Omental fat pad (tissue), 4 donors: ENCODE data around the gene DUSP8. TPM values are rescaled to one million over a fixed set of nuclear protein-coding genes. Genes with fewer than 3 reads are reported as not detected.

Experiments
- ATAC-seq: fragments of 150-250 bp; one replicate; pipeline ENCODE4 v1.9.1; 2016; ENCODE audit warnings: mild to moderate bottlenecking, moderate library complexity; ENCODE audit not compliant: low FRiP score
- DNase-seq: peaks from one replicate; pipeline ENCODE4 v3.0.0-alpha.2; 2019; ENCODE audit warnings: low spot score
- CTCF ChIP-seq, 3 donors: fragments of 450-650 bp; IDR thresholded peaks; one replicate each; pipeline ENCODE4 v1.5.1; 2016 to 2017; ENCODE audit warnings: antibody characterized with exemption in 3 of 3, mild to moderate bottlenecking in 3 of 3, moderate library complexity in 2 of 3
- total RNA-seq, 4 donors: library from RNA; depleted of rRNA; stranded (reverse); fragments of >200 nt; gene quantifications; one replicate each; pipeline ENCODE4 v1.1.0, GENCODE V29; 2016

DUSP8 gene
- total RNA-seq, 4 donors from 2014 or later, result 0.47 to 5.6 (median 4.0) TPM

- no peak for DNase-seq
- no peak for TF ChIP-seq CTCF (IDR thresholded peaks at IDR 0.05)
- no peak for ATAC-seq
Measured at GRCh38 chr11:1553808-1554594, 18.1 kb downstream of the DUSP8 start.

GRCh38 chr11:1549338-1550330 lies 22.4 kb downstream of the DUSP8 start:
- DNase-seq (no peak), ATAC-seq (no peak)
- no peak for TF ChIP-seq CTCF (IDR thresholded peaks at IDR 0.05)

DNA sequence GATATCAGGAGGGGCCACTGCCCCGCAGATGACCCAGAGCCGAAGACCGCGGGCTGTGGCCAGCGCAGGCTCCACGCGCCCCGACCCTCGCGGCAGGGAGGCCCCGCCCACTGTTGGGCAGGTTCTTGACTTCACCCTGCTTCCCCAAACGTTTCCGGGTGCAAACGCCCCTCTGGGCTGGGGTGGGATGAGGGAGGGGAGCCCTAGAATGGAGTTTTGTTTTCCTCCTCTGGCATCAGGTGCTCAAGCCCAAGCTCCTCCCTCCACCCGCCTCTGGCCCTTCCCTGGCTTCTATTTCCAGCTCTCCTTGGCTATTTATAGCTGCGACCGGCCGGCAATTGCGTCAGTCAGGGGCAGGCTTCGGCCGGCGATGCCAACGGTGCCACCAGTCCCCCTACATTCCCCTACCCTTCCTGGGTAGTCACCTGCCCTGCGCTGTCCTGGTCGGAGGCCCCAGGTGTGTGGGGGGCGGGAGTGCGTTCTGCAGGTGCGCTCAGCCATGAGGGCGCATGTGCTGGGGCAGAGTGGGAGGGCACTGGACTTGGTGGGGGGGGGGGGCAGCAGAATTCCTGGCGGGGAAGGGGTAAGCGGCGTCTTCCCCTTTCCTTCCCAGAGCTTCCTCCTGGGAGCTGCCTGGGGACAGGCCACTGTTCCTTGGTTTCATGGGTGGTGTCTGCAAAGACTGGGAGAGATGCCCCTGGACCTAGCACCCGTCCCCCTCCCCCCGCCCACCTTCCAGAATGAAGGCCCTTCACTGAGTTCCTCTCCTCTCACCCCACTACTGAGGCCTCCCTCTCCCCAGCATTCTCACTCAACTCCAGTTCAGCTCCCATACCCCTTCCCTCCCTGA lies 23.6 kb downstream of the DUSP8 start:
- ATAC-seq (peak; percentile 35), DNase-seq (no peak)
- TF ChIP-seq CTCF (IDR thresholded peaks at IDR 0.05), result no peak

- no peak for TF ChIP-seq CTCF (IDR thresholded peaks at IDR 0.05)
- DNase-seq, result no peak
- ATAC-seq, result no peak
Measured at GRCh38 chr11:1547467-1548098, 24.5 kb downstream of the DUSP8 start.

DNA sequence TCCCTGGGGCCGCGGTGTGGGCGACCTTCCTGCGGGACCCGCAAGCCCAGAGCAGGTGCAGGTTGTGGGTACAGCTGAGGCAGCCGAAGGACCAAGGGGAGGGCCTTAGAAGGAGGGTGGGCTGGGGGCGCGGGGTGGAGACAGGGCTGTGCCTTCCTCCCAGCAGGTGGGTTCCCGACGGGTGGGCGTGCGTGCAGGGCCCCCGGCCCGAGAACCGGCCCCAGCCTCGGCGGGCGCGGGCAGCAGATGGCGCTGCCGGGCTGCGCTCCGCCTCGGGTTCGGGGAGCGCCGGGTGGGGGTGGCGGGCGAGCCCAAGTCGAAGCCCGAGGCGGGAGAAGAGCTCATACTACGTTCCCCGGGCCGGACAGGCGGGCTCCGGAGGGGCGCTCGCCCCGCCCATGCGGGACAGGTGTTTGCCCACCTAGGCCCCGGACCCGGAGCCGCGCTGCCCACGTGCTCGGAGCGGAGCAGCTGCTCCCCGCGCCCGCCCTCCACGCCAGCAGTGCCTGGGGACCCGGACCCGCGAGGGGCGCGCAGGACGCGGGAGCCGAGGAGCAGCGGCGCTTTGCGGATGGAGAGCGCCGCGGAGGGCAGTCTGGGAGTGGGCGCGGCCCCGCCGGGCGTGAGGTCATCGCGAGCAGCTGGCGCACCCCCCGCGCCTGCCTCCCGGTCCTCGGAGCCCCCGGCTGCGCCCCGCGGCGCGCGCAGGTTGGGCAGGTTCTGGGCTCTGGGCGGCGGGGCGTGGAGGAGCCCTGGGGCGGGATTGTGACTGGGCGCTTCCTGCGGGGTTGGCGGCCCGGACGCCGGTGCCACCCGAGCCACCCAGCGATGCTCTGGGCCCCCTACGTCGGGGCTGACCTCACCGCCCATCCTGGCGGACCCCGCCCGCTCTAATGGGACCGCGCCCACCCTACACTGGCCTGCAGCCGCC lies 25.3 kb downstream of the DUSP8 start:
- TF ChIP-seq CTCF (IDR thresholded peaks at IDR 0.05), result peak in 1 of 3 donors; percentile 30
- ATAC-seq (peak; percentile 64), DNase-seq (no peak)
